Stimulated activated CD4-positive, alpha-beta T cell treated with anti-CD3 and anti-CD28 coated beads, TNF-alpha, amount 100 ng/mL, for 1 hour (primary cell): ENCODE results near the gene ZNF610.
"Not testable (repeated sequence)": the region's sequence is repeated elsewhere in the genome, so short reads cannot be mapped to it uniquely, and the experiment has no call there.

ENCODE experiments used
- DNase-seq, 3 donors: peaks; one replicate each; pipeline ENCODE4 v3.0.0-alpha.2; 2020; ENCODE audit warnings: low read depth in 3 of 3, low spot score in 1 of 3

The ZNF610 gene

GRCh38 chr19:52336117-52336790 lies at the start of gene ZNF610:
Gene ZNF610, plus strand, starts transcription at chr19:52336243. Its CDS starts 12,930 bp downstream, at chr19:52349173.
- peak; percentile 59 to 81 (median 62) for DNase-seq

GRCh38 chr19:52286256-52286655 lies 49.8 kb upstream of the ZNF610 start:
- no peak for DNase-seq

- DNase-seq = no peak
Measured at GRCh38 chr19:52291781-52292180, 44.3 kb upstream of the ZNF610 start.

- not testable (repeated sequence) for DNase-seq
Measured at GRCh38 chr19:52292946-52293345, 43.1 kb upstream of the ZNF610 start.

GRCh38 chr19:52296400-52296772 lies 39.7 kb upstream of the ZNF610 start:
- DNase-seq = no peak

GRCh38 chr19:52296773-52297600 lies 39.1 kb upstream of the ZNF610 start, which contains the start of gene ZNF480:
Gene ZNF480, plus strand, starts transcription at chr19:52297169. Its CDS starts 3,244 bp downstream, at chr19:52300413.
- DNase-seq = peak; percentile 55 to 79 (median 71)

GRCh38 chr19:52297601-52298364 lies 38.3 kb upstream of the ZNF610 start:
- no peak for DNase-seq

- no peak for DNase-seq
Measured at GRCh38 chr19:52307275-52307674, 28.8 kb upstream of the ZNF610 start.

- no peak for DNase-seq
Measured at GRCh38 chr19:52322429-52322828, 13.6 kb upstream of the ZNF610 start.

- DNase-seq = no peak
Measured at GRCh38 chr19:52331757-52332156, 4.3 kb upstream of the ZNF610 start.

GRCh38 chr19:52335768-52336116 lies 301 bp upstream of the ZNF610 start:
- no peak for DNase-seq

- no peak for DNase-seq
Measured at GRCh38 chr19:52336791-52337381, 843 bp downstream of the ZNF610 start.

GRCh38 chr19:52339022-52339421 lies 3.0 kb downstream of the ZNF610 start:
- not testable (repeated sequence) for DNase-seq

GRCh38 chr19:52343548-52343947 lies 7.5 kb downstream of the ZNF610 start:
- peak in 1 of 3 donors; percentile 15 for DNase-seq

- DNase-seq = no peak
Measured at GRCh38 chr19:52345162-52345561, 9.1 kb downstream of the ZNF610 start.

GRCh38 chr19:52351512-52351911 lies 15.5 kb downstream of the ZNF610 start:
- DNase-seq = no peak

- DNase-seq = no peak
Measured at GRCh38 chr19:52366414-52366824, 30.4 kb downstream of the ZNF610 start.

- peak; percentile 73 to 87 (median 78) for DNase-seq
Measured at GRCh38 chr19:52369559-52370340, 33.7 kb downstream of the ZNF610 start, which contains the start of gene ZNF880. Gene ZNF880, plus strand, starts transcription at chr19:52369923. Its CDS starts 43 bp downstream, at chr19:52369966.

- DNase-seq = no peak
Measured at GRCh38 chr19:52370341-52370710, 34.3 kb downstream of the ZNF610 start.

- no peak for DNase-seq
Measured at GRCh38 chr19:52391135-52391534, 55.1 kb downstream of the ZNF610 start.
